Endodermal cell (in vitro differentiated cells): ENCODE measurements around the gene CCDC57. TPM values are rescaled to one million over a fixed set of nuclear protein-coding genes. Genes with fewer than 3 reads are reported as not detected.

Experiments used
- DNase-seq: peaks from one replicate; pipeline ENCODE4 v3.0.0-alpha.2; 2017
- H3K27ac ChIP-seq: 2 replicates; pipeline ENCODE4 v1.5.1; 2013; ENCODE audit warnings: mild to moderate bottlenecking, low read depth, low read length, moderate library complexity
- H3K27me3 ChIP-seq: 2 replicates; pipeline ENCODE4 v1.6.1; 2013; ENCODE audit warnings: mild to moderate bottlenecking, low read length, moderate library complexity; ENCODE audit not compliant: insufficient read depth, control insufficient read depth, poor library complexity, severe bottlenecking
- H3K36me3 ChIP-seq: 2 replicates; pipeline ENCODE4 v1.7.0; 2013; ENCODE audit warnings: mild to moderate bottlenecking, low read length, moderate library complexity; ENCODE audit not compliant: control insufficient read depth, insufficient read depth
- H3K4me1 ChIP-seq: one replicate; pipeline ENCODE4 v1.7.0; 2013; ENCODE audit warnings: low read length; ENCODE audit not compliant: control insufficient read depth, insufficient read depth
- H3K4me3 ChIP-seq: 2 replicates; pipeline ENCODE4 v1.5.1; 2013; ENCODE audit warnings: mild to moderate bottlenecking, low read length, moderate library complexity
- H3K9ac ChIP-seq: 2 replicates; pipeline ENCODE4 v1.6.1; 2013; ENCODE audit warnings: mild to moderate bottlenecking, low read length, moderate library complexity; ENCODE audit not compliant: poor library complexity, severe bottlenecking; ENCODE audit errors: extremely low read depth
- H3K9me3 ChIP-seq: 2 replicates; pipeline ENCODE4 v1.6.1; 2013; ENCODE audit warnings: mild to moderate bottlenecking, low read length, moderate library complexity; ENCODE audit not compliant: control insufficient read depth
- H3K27ac Mint-ChIP-seq: 2 replicates; pipeline ENCODE4 v1.8.0; 2020; ENCODE audit warnings: mixed read lengths
- H3K27me3 Mint-ChIP-seq: 2 replicates; pipeline ENCODE4 v1.8.0; 2021; ENCODE audit warnings: mild to moderate bottlenecking, mixed read lengths; ENCODE audit not compliant: insufficient read depth
- H3K36me3 Mint-ChIP-seq: 2 replicates; pipeline ENCODE4 v1.8.0; 2020; ENCODE audit warnings: low read depth, mixed read lengths
- H3K4me1 Mint-ChIP-seq: 2 replicates; pipeline ENCODE4 v1.8.0; 2020; ENCODE audit warnings: mixed read lengths
- H3K4me3 Mint-ChIP-seq: 2 replicates; pipeline ENCODE4 v1.8.0; 2020; ENCODE audit warnings: mild to moderate bottlenecking, moderate library complexity, mixed read lengths
- H3K9me3 Mint-ChIP-seq: 2 replicates; pipeline ENCODE4 v1.8.0; 2020; ENCODE audit warnings: mild to moderate bottlenecking, mixed read lengths
- WGBS, 2 experiments: methylation state at CpG; one replicate each; pipeline versions ENCODE4 v1.1.5 to v1.1.7; 2013; ENCODE audit warnings: missing lambda C conversion rate in 2 of 2, mixed read lengths in 1 of 2; ENCODE audit not compliant: insufficient coverage in 1 of 2, insufficient read length in 1 of 2; 5-methylcytosine and 5-hydroxymethylcytosine counted together
- total RNA-seq, 2 donors: library from RNA; stranded (reverse); fragmentation: NEBNext Ultra II Directional in 1 of 2; extraction: Animal tissue kit (Norgen Biotek cat#: 25700) in 1 of 2; gene quantifications; 2 replicates in 1 of 2; 3 replicates in 1 of 2; pipeline ENCODE4 v1.2.1, GENCODE V29; 2021
- TF ChIP-seq, protein P1 (sequence below): fragments of 200-600 bp; sonication (generic); conservative IDR thresholded peaks from 2 replicates; pipeline ENCODE4 v1.5.0; 2021; ENCODE audit warnings: antibody characterized with exemption, mild to moderate bottlenecking

The CCDC57 gene
- total RNA-seq, 2 donors from 2014 or later: 61.8 to 82.8 TPM

DNA sequence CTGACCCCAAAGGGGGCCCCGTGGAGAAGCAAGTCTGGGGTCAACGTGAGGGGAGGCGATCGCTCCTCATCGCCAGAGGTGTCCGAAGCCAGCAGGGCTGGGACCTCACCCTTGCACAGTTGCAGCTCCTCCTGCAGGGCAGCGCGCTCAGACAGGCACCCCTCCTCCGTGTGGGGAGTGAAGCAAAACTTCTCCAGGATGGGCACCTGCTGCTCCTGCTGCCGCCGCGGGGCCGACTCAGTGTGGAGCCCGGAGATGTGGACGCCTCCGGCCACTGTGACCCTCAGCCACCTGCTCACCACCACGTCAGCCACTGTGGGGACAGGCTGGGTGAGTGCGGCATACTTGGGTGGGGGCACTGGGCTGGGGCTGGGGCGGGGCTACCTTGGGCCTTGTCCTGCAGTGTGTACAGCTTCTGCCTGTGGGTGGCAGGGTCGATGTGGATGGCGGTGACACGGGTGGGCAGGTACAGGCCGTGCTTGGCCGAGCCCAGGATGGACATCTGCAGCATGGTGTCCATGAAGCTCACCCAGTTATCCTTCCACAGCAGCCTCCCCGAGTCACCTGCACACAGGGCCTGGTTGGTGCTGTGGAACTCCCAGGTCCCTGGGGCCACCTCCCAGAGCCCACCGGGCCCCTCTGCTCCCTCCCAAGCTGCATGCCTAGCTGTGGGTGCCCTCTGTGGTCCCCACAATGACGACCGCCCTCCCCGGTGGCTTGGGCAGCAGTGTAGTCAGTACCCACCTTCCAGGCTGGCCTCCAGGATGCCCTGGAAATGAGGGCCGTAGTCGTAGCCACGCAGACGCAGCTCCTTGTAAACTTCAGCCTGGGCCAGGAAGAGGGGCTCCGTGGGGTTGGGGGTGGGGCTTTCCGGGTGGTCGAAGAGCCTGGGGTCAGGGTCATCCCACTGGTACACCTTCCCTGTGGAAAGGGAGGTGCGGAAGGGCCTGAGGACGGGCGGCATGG is 125.4 kb downstream of the CCDC57 start:
- H3K9me3 ChIP-seq: no peaks in the 10 kb centered on the region
- no peaks in the 10 kb centered on the region for H3K9me3 Mint-ChIP-seq
- no peak overlapping the region for H3K27ac Mint-ChIP-seq
- no peaks in the 10 kb centered on the region for H3K27me3 Mint-ChIP-seq
- no peak for DNase-seq
- WGBS, 2 experiments: 93 to 95% methylated on average over 23 to 39 of the region's 39 CpGs
- H3K36me3 ChIP-seq: peaks cover 51% of the 10 kb centered on the region
- no peak overlapping the region for H3K9ac ChIP-seq
- H3K4me1 ChIP-seq: no peaks in the 10 kb centered on the region
- no peaks in the 10 kb centered on the region for H3K27me3 ChIP-seq
- no peaks in the 10 kb centered on the region for H3K4me1 Mint-ChIP-seq
- H3K27ac ChIP-seq: no peak overlapping the region
- H3K36me3 Mint-ChIP-seq: peaks cover 31% of the 10 kb centered on the region
- H3K4me3 Mint-ChIP-seq: no peak overlapping the region
- no peak overlapping the region for H3K4me3 ChIP-seq
- TF ChIP-seq, protein P1, sequence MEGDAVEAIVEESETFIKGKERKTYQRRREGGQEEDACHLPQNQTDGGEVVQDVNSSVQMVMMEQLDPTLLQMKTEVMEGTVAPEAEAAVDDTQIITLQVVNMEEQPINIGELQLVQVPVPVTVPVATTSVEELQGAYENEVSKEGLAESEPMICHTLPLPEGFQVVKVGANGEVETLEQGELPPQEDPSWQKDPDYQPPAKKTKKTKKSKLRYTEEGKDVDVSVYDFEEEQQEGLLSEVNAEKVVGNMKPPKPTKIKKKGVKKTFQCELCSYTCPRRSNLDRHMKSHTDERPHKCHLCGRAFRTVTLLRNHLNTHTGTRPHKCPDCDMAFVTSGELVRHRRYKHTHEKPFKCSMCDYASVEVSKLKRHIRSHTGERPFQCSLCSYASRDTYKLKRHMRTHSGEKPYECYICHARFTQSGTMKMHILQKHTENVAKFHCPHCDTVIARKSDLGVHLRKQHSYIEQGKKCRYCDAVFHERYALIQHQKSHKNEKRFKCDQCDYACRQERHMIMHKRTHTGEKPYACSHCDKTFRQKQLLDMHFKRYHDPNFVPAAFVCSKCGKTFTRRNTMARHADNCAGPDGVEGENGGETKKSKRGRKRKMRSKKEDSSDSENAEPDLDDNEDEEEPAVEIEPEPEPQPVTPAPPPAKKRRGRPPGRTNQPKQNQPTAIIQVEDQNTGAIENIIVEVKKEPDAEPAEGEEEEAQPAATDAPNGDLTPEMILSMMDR: no peak

DNA sequence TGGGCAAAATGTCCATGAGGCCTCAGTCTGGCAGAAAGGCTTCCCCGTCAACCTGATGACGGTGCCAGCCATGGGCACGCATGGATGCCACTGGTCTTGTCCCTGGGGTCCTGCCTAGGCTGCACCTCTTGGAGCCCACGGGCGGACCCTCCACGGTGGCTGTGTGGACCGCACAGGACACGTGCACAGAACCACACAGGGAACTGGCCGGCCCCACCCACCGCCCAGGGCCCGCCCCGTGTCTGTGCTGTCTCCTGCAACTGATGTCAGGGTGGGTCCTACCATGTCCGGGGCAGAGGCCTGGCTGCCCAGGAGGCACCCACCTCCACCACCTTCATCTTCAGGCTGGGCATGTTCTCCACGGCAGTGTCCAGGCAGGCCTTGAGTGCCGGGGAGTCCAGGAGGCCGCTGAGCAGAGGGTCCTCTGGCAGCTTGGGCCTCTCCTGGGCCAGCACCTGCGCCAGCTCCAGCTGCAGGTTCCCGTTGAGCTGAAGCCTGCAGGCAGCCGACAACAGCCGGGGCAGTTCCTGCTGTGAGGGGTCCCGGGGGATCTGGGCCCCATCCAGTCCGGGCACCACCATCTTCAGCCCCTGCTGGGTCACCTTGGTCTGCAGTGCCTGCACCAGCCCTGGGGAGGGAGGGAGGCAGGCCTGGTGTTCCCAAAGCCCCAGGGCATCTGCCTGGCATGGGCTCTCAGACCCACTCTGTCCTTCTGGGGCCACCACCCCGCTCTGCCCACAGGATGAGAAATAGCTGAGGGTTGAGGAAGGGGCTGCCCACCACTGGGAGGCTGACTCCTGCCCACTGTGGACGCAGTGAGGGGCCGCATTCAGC is 126.5 kb downstream of the CCDC57 start:
- 94 to 95% methylated on average over 11 to 25 of the region's 25 CpGs for WGBS, 2 experiments
- H3K9me3 ChIP-seq: no peaks in the 10 kb centered on the region
- H3K27ac ChIP-seq: no peak overlapping the region
- no peak overlapping the region for H3K9ac ChIP-seq
- H3K9me3 Mint-ChIP-seq: no peaks in the 10 kb centered on the region
- TF ChIP-seq, protein P1: no peak
- peaks cover 49% of the 10 kb centered on the region for H3K36me3 ChIP-seq
- H3K4me3 Mint-ChIP-seq: no peak overlapping the region
- no peaks in the 10 kb centered on the region for H3K4me1 ChIP-seq
- no peak overlapping the region for H3K4me3 ChIP-seq
- no peaks in the 10 kb centered on the region for H3K27me3 Mint-ChIP-seq
- H3K27me3 ChIP-seq: no peaks in the 10 kb centered on the region
- H3K27ac Mint-ChIP-seq: no peak overlapping the region
- H3K36me3 Mint-ChIP-seq: peaks cover 27% of the 10 kb centered on the region
- H3K4me1 Mint-ChIP-seq: no peaks in the 10 kb centered on the region
- no peak for DNase-seq

DNA sequence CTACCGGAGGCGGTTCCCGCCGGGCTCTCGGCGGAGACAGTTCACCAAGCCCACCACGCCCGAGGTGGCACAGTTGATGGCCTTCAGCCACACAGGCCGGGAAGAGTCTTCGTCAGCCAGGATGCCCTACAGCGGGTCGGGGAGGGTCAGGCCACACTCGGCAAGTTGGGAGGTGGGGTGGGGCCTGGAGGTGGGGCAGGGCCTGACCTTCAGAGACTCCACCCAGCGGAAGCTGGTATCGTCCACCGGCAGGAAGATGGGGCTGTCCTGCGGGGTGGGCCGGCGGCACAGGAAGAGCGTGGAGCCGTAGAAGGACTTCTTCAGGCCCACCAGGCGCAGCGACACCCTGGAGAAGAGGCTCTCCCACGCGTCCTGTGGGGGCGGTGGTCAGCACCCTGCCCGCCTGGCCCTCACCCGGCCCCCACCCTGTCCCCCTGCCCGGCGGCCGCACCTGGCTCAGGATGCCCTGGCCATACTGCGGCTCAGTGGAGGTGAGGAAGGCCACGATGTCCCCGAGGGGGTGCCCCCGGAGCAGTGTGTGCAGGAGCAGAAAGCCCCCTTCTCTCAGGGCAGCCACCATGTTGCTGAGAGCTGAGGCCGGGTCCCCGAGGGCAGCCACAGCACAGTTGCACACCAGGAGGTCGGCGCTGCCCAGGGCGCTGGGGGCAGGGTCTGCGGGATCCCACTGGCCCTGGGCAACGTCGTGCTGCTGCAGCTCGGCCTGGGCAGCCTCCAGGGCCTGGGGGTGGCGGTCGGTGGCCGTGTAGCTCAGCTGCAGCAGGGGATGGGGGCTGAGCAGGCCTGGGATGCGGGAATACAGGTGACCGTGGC is 127.4 kb downstream of the CCDC57 start:
- Mint-ChIP-seq H3K4me3 (no peak overlapping the region), H3K27ac (no peak overlapping the region), H3K9me3 (no peaks in the 10 kb centered on the region), H3K36me3 (peaks cover 26% of the 10 kb centered on the region), H3K4me1 (no peaks in the 10 kb centered on the region), H3K27me3 (no peaks in the 10 kb centered on the region)
- H3K9ac ChIP-seq: no peak overlapping the region
- peaks cover 53% of the 10 kb centered on the region for H3K36me3 ChIP-seq
- no peaks in the 10 kb centered on the region for H3K27me3 ChIP-seq
- TF ChIP-seq, protein P1: no peak
- no peak overlapping the region for H3K4me3 ChIP-seq
- no peak overlapping the region for H3K27ac ChIP-seq
- no peaks in the 10 kb centered on the region for H3K4me1 ChIP-seq
- no peaks in the 10 kb centered on the region for H3K9me3 ChIP-seq
- WGBS, 2 experiments: 91 to 95% methylated on average over 37 to 49 of the region's 49 CpGs
- DNase-seq: no peak
